Right atrium auricular region (tissue), 2 donors: Measurements from ENCODE around the gene ADAMTS17. TPM values are rescaled to one million over a fixed set of nuclear protein-coding genes. Genes with fewer than 3 reads are reported as not detected.

Source experiments
- DNase-seq: peaks from one replicate; pipeline ENCODE4 v3.0.0-alpha.2; 2019; ENCODE audit warnings: low spot score
- H3K27ac ChIP-seq, 2 donors: fragments of 200-600 bp; sonication (generic); 1 replicate in 1 of 2; 2 replicates in 1 of 2; pipeline ENCODE4 v1.5.1; 2016 to 2019
- H3K27me3 ChIP-seq, 2 donors: fragments of 200-600 bp; sonication (generic); one replicate each; pipeline versions ENCODE4 v1.5.1 to v1.6.0; 2017 to 2019
- H3K36me3 ChIP-seq: fragments of 200-600 bp; sonication (generic); one replicate; pipeline ENCODE4 v1.5.1; 2016
- H3K4me1 ChIP-seq, 2 donors: fragments of 200-600 bp; sonication (generic); one replicate each; pipeline versions ENCODE4 v1.5.1 to v1.6.0; 2017 to 2019
- H3K4me3 ChIP-seq, 2 donors: fragments of 200-600 bp; sonication (generic); 1 replicate in 1 of 2; 2 replicates in 1 of 2; pipeline ENCODE4 v1.5.1; 2017 to 2019; ENCODE audit warnings: mild to moderate bottlenecking in 1 of 2, moderate library complexity in 1 of 2
- H3K9me3 ChIP-seq, 2 donors: fragments of 200-600 bp; sonication (generic); one replicate each; pipeline ENCODE4 v1.5.1; 2019
- CTCF ChIP-seq, 2 donors: fragments of 200-600 bp; sonication (generic); IDR thresholded peaks; one replicate each; pipeline ENCODE4 v1.5.1; 2019; ENCODE audit warnings: antibody characterized with exemption in 2 of 2
- total RNA-seq, 2 donors: library from RNA; depleted of rRNA; stranded (reverse); fragments of >200 nt; gene quantifications; one replicate each; pipeline ENCODE4 v1.1.0, GENCODE V29; 2016

The ADAMTS17 gene
- total RNA-seq, 2 donors from 2014 or later, result 3.6 to 4.4 TPM

DNA sequence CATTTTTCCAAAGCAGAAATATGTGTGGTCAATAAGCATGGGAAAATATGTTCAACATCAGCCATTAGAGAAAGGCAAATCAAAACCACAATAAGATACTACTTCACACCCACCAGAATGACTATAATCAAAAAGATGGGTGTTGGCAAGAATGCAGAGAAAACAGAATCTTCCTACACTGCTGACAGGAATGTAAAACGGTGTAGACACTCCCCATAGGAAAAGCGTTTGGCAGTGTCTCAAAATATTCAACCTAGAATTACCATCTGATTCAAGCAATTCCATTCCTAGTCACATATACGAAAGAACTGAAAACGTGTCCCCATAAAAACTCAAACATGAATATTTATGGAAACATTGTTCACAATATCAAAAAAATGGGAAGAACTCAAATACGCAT lies 123.3 kb downstream of the ADAMTS17 start:
- peaks cover 0 to 36% of the 10 kb centered on the region in 2 donors for H3K4me1 ChIP-seq
- H3K9me3 ChIP-seq, result no peaks in the 10 kb centered on the region
- TF ChIP-seq CTCF (IDR thresholded peaks at IDR 0.05), result no peak
- H3K4me3 ChIP-seq, result no peak overlapping the region
- H3K27me3 ChIP-seq, result no peaks in the 10 kb centered on the region
- H3K36me3 ChIP-seq, result no peaks in the 10 kb centered on the region
- no peak overlapping the region for H3K27ac ChIP-seq
- DNase-seq, result no peak

DNA sequence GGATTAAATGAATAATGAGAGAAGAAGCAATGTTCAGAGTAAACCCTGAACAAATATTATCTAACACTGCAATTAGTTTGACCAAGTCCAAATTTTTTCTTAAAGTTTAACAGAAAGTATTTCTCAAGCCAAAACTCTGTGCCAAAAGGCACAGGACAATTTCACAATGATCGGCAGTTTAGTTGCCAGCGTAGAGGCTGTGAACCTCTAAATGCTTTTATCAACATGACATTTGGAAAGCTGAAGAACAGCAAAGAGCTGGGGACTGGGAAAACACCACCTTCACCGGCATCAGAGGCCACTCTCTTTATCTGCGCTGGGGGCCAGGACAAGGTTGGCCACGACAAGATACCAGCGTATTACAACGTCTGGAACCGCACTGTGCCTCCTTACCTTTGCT lies 125.6 kb downstream of the ADAMTS17 start:
- Histone ChIP-seq H3K27me3 (no peaks in the 10 kb centered on the region), H3K36me3 (no peaks in the 10 kb centered on the region), H3K4me1 (peaks cover 0 to 44% of the 10 kb centered on the region in 2 donors), H3K27ac (peak overlapping the region; percentile 61 to 65), H3K4me3 (no peak overlapping the region), H3K9me3 (no peaks in the 10 kb centered on the region)
- peak; percentile 71 for DNase-seq
- TF ChIP-seq CTCF (IDR thresholded peaks at IDR 0.05), result no peak

DNA sequence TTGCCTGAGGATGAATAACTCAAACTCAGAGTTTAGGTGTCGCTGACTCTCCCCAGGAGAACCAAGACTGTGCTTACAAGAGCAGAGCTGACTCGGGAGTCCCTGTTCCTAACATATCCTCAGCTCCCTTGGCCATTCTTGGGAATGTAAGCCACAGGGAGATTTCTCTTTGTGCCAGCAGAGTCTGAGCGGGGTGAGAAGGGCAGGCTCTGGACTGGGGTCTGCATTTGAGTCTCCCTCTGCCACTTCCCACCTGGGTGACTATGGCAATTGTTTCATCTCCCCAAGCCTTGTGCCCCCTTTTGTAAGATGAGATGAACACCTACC lies 126.0 kb downstream of the ADAMTS17 start:
- no peak for DNase-seq
- Histone ChIP-seq H3K36me3 (no peaks in the 10 kb centered on the region), H3K9me3 (no peaks in the 10 kb centered on the region), H3K4me1 (peaks cover 0 to 44% of the 10 kb centered on the region in 2 donors), H3K27me3 (no peaks in the 10 kb centered on the region), H3K4me3 (no peak overlapping the region), H3K27ac (peak overlapping the region; percentile 61 to 65)
- TF ChIP-seq CTCF (IDR thresholded peaks at IDR 0.05), result no peak

DNA sequence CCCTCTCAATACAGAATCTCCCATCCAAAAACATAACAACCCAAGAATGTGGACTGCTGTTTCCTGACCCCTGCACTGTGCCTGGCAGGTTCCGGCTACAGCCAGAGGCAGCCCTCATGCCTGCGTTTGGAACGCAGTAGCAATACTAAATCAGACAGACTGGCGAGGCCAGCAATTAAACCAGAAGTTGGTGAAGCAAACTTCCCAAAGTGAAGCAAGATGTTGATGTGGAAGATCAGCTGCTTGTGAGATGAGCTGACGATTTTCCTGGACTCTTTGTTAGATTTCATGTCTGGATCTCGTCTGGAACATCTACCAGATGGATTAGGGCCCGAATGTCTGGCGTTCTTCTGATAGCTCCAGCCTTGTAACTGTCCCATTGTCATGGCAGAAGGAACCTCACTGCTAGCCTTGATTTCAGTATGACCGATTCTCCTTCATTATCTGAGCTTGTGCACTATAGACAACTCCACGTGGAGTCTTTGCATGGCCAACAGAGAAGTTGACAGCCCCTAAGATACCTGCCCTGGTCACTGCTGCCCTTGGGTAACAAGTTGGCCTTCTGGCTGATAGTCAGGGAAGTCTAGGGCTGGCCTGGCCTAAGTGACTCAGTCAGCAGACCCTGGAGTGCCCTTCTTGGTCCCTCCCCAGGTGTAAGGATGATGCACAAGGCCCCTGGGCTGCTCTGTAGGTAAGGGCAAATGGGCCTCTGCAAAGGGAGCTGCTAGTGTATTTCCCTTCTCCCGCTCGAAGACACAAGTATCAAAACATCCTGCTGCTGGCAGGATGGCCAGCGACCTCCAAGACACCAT lies 126.5 kb downstream of the ADAMTS17 start:
- Histone ChIP-seq H3K4me3 (no peak overlapping the region), H3K27ac (peak overlapping the region; percentile 61 to 65), H3K27me3 (no peaks in the 10 kb centered on the region), H3K36me3 (no peaks in the 10 kb centered on the region), H3K4me1 (peaks cover 0 to 44% of the 10 kb centered on the region in 2 donors), H3K9me3 (no peaks in the 10 kb centered on the region)
- no peak for TF ChIP-seq CTCF (IDR thresholded peaks at IDR 0.05)
- peak; percentile 61 for DNase-seq

DNA sequence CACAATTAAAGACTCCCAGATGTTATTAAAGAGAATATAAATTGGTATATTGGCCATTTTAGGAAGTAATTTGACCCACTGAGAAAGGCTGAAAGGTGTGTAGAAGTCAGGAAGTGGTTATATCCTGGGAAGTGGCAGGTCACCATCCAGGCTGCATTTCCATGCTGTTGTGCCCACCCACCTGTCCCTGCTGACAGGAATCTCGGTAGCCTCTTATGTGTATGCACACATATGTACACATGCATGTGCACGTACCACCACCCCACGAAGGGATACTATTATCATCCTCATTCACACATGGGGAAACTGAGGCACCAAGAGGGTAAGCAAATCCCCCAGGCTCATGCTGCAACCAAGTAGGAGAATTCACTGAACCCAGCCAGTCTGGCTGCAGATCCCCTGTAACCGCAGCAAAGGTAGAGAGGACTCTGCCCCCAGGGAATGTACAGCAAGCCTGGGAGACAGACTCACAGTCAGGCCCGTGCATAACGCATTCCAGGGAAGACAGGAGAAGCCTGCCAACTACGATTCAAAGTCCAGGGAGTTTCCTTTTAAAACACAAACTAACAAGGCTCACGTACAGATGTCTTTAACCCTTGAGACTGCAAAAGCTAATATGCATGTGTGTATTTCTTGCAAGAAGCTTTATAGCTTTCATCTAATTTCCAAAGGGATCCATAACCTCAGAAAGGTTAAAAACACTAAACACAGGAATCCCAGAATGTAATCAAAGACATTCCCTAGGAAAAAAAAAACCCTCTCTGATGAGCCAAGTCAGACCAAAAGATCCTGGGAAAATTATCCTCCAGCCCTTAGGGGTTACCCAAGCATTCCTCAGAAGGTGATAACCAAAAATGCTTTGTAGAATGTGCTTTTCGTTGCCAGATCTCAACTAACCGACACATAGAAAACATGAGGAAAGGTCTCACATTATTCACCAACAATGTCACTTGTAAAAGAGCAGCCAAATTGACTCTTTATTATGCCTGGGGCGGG lies 129.6 kb downstream of the ADAMTS17 start:
- Histone ChIP-seq H3K27ac (no peak overlapping the region), H3K36me3 (no peaks in the 10 kb centered on the region), H3K4me3 (no peak overlapping the region), H3K27me3 (no peaks in the 10 kb centered on the region), H3K9me3 (no peaks in the 10 kb centered on the region), H3K4me1 (peaks cover 0 to 32% of the 10 kb centered on the region in 2 donors)
- DNase-seq, result no peak
- no peak for TF ChIP-seq CTCF (IDR thresholded peaks at IDR 0.05)
